ENCODE measurements around the gene SYNDIG1. TPM values are rescaled to one million over a fixed set of nuclear protein-coding genes. Genes with fewer than 3 reads are reported as not detected.

The SYNDIG1 gene
- total RNA-seq, 1 donor from 2014 or later, result 13.7 TPM

DNA sequence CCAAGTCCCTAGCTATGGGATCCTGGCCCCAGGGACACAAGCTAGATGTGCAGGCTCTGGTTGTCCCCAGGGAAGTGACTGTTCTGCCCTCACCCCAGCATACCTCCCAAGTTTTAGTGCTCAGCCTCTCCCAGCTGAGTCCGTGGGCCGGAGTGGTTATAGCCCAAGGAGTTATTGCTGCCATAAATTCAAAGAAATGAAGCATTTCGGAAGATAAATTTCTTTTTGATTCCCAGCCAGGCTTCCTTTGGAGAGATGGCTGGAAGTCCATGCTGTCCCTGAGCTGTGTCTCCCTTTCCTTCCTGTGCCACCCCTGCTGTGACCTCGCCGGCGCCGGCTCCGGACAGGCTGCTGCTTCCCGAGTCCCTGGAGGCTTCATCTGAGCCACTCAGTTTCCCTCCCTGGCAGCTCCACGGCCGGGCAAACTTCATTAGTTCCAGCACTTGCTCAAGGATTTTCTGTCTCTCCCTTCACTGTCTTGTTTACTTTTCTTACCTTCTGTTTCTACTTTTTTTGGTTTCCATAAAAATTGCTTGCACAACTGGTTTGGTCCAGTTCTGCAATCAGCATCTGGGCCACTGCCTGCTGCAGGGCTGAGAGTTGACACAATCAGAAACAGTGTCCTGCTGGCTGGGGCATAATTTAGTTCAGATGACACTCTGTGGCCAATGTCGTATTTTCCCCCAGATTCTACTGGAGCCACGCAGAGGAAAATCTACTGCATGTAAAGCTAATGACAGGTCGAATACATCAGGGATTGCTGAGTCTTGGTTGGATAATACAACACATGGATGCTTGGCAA is 225.5 kb downstream of the SYNDIG1 start:
- Histone ChIP-seq H3K4me1 (peaks cover 0 to 5% of the 10 kb centered on the region in 2 donors), H3K4me3 (no peak overlapping the region), H3K36me3 (no peaks in the 10 kb centered on the region), H3K9me3 (no peaks in the 10 kb centered on the region), H3K27me3 (no peaks in the 10 kb centered on the region), H3K27ac (no peak overlapping the region)
- TF ChIP-seq CTCF (IDR thresholded peaks at IDR 0.05), result no peak
- intact Hi-C loops (cut with DNase I), result no loop called here
- no peak for DNase-seq (ENCODE audit: low spot score in 2 of 2)

DNA sequence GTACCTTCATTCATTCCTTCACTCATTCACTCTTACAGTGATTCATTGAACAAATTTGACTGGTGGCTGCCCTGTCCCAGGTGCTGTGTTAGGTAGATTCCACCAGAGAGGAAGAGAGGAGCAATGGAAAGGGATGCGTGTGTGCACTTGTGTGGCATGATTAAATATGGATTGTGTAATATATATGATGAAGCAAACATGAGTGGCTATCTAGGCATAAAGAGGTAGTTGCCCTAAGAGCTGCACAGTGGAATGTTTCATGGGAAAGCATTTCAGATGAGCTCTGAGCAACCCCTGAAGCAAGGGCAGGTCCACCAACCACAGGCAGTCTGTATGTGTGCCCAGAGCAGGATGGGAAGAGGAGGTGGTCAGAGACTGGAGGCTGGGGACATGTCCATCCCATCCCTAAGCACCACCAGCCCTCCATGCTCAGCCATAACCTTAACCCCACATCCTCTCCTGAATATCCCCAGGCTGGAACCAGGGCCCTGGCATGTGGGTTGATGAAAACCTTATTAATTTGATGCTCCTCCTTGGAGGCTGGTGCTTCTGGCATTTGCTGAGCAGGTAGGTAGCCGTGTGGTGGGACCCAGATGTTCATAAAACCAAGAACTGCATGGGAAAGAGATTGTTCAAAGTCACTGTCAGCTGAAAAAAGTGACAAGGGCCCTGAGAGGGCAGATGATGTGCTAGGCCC is 226.2 kb downstream of the SYNDIG1 start:
- peaks cover 0 to 5% of the 10 kb centered on the region in 2 donors for H3K4me1 ChIP-seq
- H3K36me3 ChIP-seq, result no peaks in the 10 kb centered on the region
- H3K9me3 ChIP-seq, result no peaks in the 10 kb centered on the region
- H3K27ac ChIP-seq, result no peak overlapping the region
- H3K4me3 ChIP-seq, result no peak overlapping the region
- no peaks in the 10 kb centered on the region for H3K27me3 ChIP-seq
- intact Hi-C loops (cut with DNase I), result no loop called here
- no peak for DNase-seq (ENCODE audit: low spot score in 2 of 2)
- no peak for TF ChIP-seq CTCF (IDR thresholded peaks at IDR 0.05)

- H3K9me3 ChIP-seq, result no peaks in the 10 kb centered on the region
- no peaks in the 10 kb centered on the region for H3K36me3 ChIP-seq
- no peak for DNase-seq (ENCODE audit: low spot score in 2 of 2)
- H3K27ac ChIP-seq, result no peak overlapping the region
- H3K4me1 ChIP-seq, result peaks cover 0 to 5% of the 10 kb centered on the region in 2 donors
- no peaks in the 10 kb centered on the region for H3K27me3 ChIP-seq
- intact Hi-C loops (cut with DNase I), result no loop called here
- H3K4me3 ChIP-seq, result no peak overlapping the region
- TF ChIP-seq CTCF (IDR thresholded peaks at IDR 0.05), result no peak
Measured at GRCh38 chr20:24696396-24696795, 227.0 kb downstream of the SYNDIG1 start.

- no peak for DNase-seq (ENCODE audit: low spot score in 2 of 2)
- intact Hi-C loops (cut with DNase I), result no loop called here
- H3K9me3 ChIP-seq, result no peaks in the 10 kb centered on the region
- TF ChIP-seq CTCF (IDR thresholded peaks at IDR 0.05), result no peak
- peaks cover 0 to 5% of the 10 kb centered on the region in 2 donors for H3K4me1 ChIP-seq
- no peak overlapping the region for H3K4me3 ChIP-seq
- no peaks in the 10 kb centered on the region for H3K27me3 ChIP-seq
- H3K36me3 ChIP-seq, result no peaks in the 10 kb centered on the region
- no peak overlapping the region for H3K27ac ChIP-seq
Measured at GRCh38 chr20:24697411-24697810, 228.0 kb downstream of the SYNDIG1 start.

- intact Hi-C loops (cut with DNase I), result no loop called here
- no peaks in the 10 kb centered on the region for H3K9me3 ChIP-seq
- H3K4me1 ChIP-seq, result peaks cover 0 to 5% of the 10 kb centered on the region in 2 donors
- no peak for TF ChIP-seq CTCF (IDR thresholded peaks at IDR 0.05)
- H3K27me3 ChIP-seq, result no peaks in the 10 kb centered on the region
- no peak for DNase-seq (ENCODE audit: low spot score in 2 of 2)
- no peak overlapping the region for H3K4me3 ChIP-seq
- H3K36me3 ChIP-seq, result no peaks in the 10 kb centered on the region
- H3K27ac ChIP-seq, result no peak overlapping the region
Measured at GRCh38 chr20:24698189-24698588, 228.8 kb downstream of the SYNDIG1 start.

All from ascending aorta (tissue), 2 donors.